Epithelial cell of esophagus (primary cell): ENCODE measurements around the gene GPS1.

ENCODE experiments used
- DNase-seq: peaks from one replicate; pipeline ENCODE4 v3.0.0; 2010; ENCODE audit warnings: low read depth
- H3K4me3 ChIP-seq: 2 replicates; pipeline ENCODE4 v1.5.1; 2011; ENCODE audit warnings: mild to moderate bottlenecking, low read length, control low read depth
- CTCF ChIP-seq: IDR thresholded peaks from 2 replicates; pipeline ENCODE4 v1.5.1; 2011; ENCODE audit warnings: low read depth, mild to moderate bottlenecking, low read length, control low read depth, inconsistent platforms; ENCODE audit not compliant: insufficient read depth; ENCODE audit errors: missing control alignments

GPS1 gene

GRCh38 chr17:82104797-82105416, 53.2 kb downstream of the GPS1 start:
- no peak overlapping the region for H3K4me3 ChIP-seq
- no peak for DNase-seq
- no peak for TF ChIP-seq CTCF

GRCh38 chr17:82105417-82105881, 53.8 kb downstream of the GPS1 start:
- peak overlapping the region; percentile 29 for H3K4me3 ChIP-seq
- TF ChIP-seq CTCF = no peak
- DNase-seq = no peak

- peak overlapping the region; percentile 29 for H3K4me3 ChIP-seq
- peak; percentile 16 for TF ChIP-seq CTCF
- DNase-seq = peak; percentile 88
Observed at GRCh38 chr17:82105882-82106687, 54.4 kb downstream of the GPS1 start.

GRCh38 chr17:82106688-82107305, 55.1 kb downstream of the GPS1 start:
- TF ChIP-seq CTCF = no peak
- H3K4me3 ChIP-seq = no peak overlapping the region
- no peak for DNase-seq
